SK-N-SH treated with all-trans-retinoic acid at 6 μM for 48 hours (cell line): ENCODE measurements around the gene ITPRID2.
"Not testable (repeated sequence)": the region's sequence is repeated elsewhere in the genome, so short reads cannot be mapped to it uniquely, and the experiment has no call there.

ENCODE experiments used
- ATAC-seq: fragments of 200-7000 bp; cut with Tn5 transposase; 3 replicates; pipeline ENCODE4 v1.9.1; 2020; ENCODE audit warnings: mild to moderate bottlenecking, moderate library complexity
- ARNTL ChIP-seq: fragments of 450-650 bp; formaldehyde crosslinking; IDR thresholded peaks from 2 replicates; pipeline ENCODE4 v1.5.0; 2020; ENCODE audit warnings: low read depth, mild to moderate bottlenecking, moderate library complexity, borderline replicate concordance
- BACH2 ChIP-seq: fragments of 250-450 bp; sonication (Bioruptor Pico); IDR thresholded peaks from 2 replicates; pipeline ENCODE4 v1.9.0; 2021; ENCODE audit warnings: mild to moderate bottlenecking, borderline replicate concordance
- CREB5 ChIP-seq: fragments of 250-450 bp; sonication (Bioruptor Pico); IDR thresholded peaks from 2 replicates; pipeline ENCODE4 v1.5.1; 2020; ENCODE audit warnings: low read depth, mild to moderate bottlenecking, moderate library complexity
- CSDC2 ChIP-seq: fragments of 250-450 bp; sonication (Bioruptor Pico); IDR thresholded peaks from 2 replicates; pipeline ENCODE4 v1.5.0; 2020; ENCODE audit warnings: mild to moderate bottlenecking, moderate library complexity
- CSRNP3 ChIP-seq: fragments of 250-450 bp; sonication (Bioruptor Pico); IDR thresholded peaks from 2 replicates; pipeline ENCODE4 v1.5.1; 2021; ENCODE audit warnings: mild to moderate bottlenecking, moderate library complexity
- ESRRG ChIP-seq: fragments of 250-450 bp; sonication (Bioruptor Pico); IDR thresholded peaks from 2 replicates; pipeline ENCODE4 v1.6.1; 2021; ENCODE audit warnings: mild to moderate bottlenecking
- GLIS3 ChIP-seq: fragments of 250-450 bp; sonication (Bioruptor Pico); IDR thresholded peaks from 2 replicates; pipeline ENCODE4 v1.5.0; 2020; ENCODE audit warnings: mild to moderate bottlenecking, moderate library complexity
- ISL1 ChIP-seq: fragments of 250-450 bp; sonication (Bioruptor Pico); IDR thresholded peaks from 2 replicates; pipeline ENCODE4 v2.1.2; 2022; ENCODE audit warnings: mild to moderate bottlenecking, moderate library complexity
- OSR1 ChIP-seq: fragments of 250-450 bp; sonication (Bioruptor Pico); IDR thresholded peaks from 2 replicates; pipeline ENCODE4 v1.8.0; 2022; ENCODE audit warnings: moderate library complexity, mild to moderate bottlenecking, inconsistent platforms
- PATZ1 ChIP-seq: fragments of 250-450 bp; sonication (Bioruptor Pico); IDR thresholded peaks from 2 replicates; pipeline ENCODE4 v1.8.0; 2020; ENCODE audit warnings: mild to moderate bottlenecking, moderate library complexity, borderline replicate concordance
- PPARA ChIP-seq: fragments of 250-450 bp; sonication (Bioruptor Pico); IDR thresholded peaks from 2 replicates; pipeline ENCODE4 v1.5.0; 2020; ENCODE audit warnings: mild to moderate bottlenecking, borderline replicate concordance
- RARB ChIP-seq: fragments of 250-450 bp; sonication (Bioruptor Pico); IDR thresholded peaks from 2 replicates; pipeline ENCODE4 v1.8.0; 2021; ENCODE audit warnings: mild to moderate bottlenecking, moderate library complexity
- SNAI2 ChIP-seq: fragments of 250-450 bp; sonication (Bioruptor Pico); IDR thresholded peaks from 2 replicates; pipeline ENCODE4 v1.5.0; 2020; ENCODE audit warnings: mild to moderate bottlenecking, moderate library complexity
- TCF4 ChIP-seq: fragments of 250-450 bp; sonication (Bioruptor Pico); IDR thresholded peaks from 2 replicates; pipeline ENCODE4 v1.8.0; 2021; ENCODE audit warnings: mild to moderate bottlenecking, moderate library complexity, borderline replicate concordance
- ZFP30 ChIP-seq: fragments of 450-650 bp; formaldehyde crosslinking; IDR thresholded peaks from 2 replicates; pipeline ENCODE4 v1.5.0; 2022; ENCODE audit warnings: mild to moderate bottlenecking, moderate library complexity
- ZNF70 ChIP-seq: fragments of 450-650 bp; formaldehyde crosslinking; IDR thresholded peaks from 2 replicates; pipeline ENCODE4 v1.5.0; 2020; ENCODE audit warnings: mild to moderate bottlenecking, moderate library complexity
- ZNF8 ChIP-seq: fragments of 450-650 bp; formaldehyde crosslinking; IDR thresholded peaks from 2 replicates; pipeline ENCODE4 v1.5.0; 2020; ENCODE audit warnings: mild to moderate bottlenecking, moderate library complexity
- TF ChIP-seq, protein P1 (sequence below): fragments of 250-450 bp; sonication (Bioruptor Pico); IDR thresholded peaks from 2 replicates; pipeline ENCODE4 v1.8.0; 2021; ENCODE audit warnings: low read depth, mild to moderate bottlenecking, moderate library complexity, borderline replicate concordance

Gene ITPRID2

DNA sequence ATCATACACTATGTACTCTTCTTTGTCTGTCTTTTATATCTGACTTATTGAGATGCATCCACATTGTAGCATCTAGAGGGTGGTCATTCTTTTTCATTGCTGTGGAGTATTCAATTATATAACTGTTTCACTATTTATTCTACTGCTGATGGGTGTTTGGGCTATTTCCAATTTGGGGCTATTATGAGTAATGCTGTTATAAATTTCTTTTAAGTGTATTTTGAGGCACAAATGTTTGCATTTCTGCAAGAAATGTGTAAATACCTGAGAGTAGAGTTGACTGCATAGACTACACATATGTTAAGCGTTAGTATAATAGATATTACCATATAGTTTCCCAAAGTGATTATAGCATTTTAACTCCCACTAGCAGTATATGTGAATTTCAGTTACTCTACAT is 67.2 kb downstream of the ITPRID2 start:
- no peak for ATAC-seq
- TF ChIP-seq PATZ1 (no peak), CSDC2 (CRISPR knock-in tag) (no peak), ARNTL (CRISPR knock-in tag) (no peak), OSR1 (CRISPR knock-in tag) (no peak), CREB5 (CRISPR knock-in tag) (no peak), ZFP30 (CRISPR knock-in tag) (no peak), ZNF70 (CRISPR knock-in tag) (no peak)
- TF ChIP-seq, all 23 proteins: peak for 0

DNA sequence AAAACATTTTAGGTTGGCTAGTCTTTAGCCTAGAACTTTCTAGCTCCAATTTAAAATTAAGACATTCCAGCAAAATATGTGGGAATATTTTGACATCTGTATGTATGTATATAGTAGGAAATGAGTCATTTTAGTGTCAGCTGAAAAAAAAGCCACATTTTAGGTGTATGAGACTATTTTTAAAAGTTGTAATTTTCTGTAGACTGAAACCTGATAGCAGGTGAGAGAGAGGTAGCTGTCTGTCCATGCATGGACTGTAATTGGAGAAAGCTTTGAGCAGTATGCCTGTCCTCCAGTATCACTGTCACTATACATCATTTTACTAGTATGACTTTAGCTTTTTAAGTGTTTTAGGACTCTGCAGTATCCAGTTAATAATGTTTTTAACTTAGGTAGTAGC is 68.0 kb downstream of the ITPRID2 start:
- TF ChIP-seq ZNF70 (CRISPR knock-in tag) (no peak), OSR1 (CRISPR knock-in tag) (no peak), PATZ1 (no peak), ISL1 (no peak), CSRNP3 (CRISPR knock-in tag) (no peak), TCF4 (CRISPR knock-in tag) (no peak)
- ATAC-seq = peak; percentile 72

GRCh38 chr2:181961167-181961566 is 69.6 kb downstream of the ITPRID2 start:
- ATAC-seq = not testable (repeated sequence)

GRCh38 chr2:181962142-181962541 is 70.6 kb downstream of the ITPRID2 start:
- no peak for ATAC-seq
- no peak for TF ChIP-seq ZNF8 (CRISPR knock-in tag)
- no peak for TF ChIP-seq ISL1
- no peak for TF ChIP-seq CREB5 (CRISPR knock-in tag)
- no peak for TF ChIP-seq BACH2 (CRISPR knock-in tag)
- TF ChIP-seq ZNF70 (CRISPR knock-in tag) = no peak
- no peak for TF ChIP-seq TCF4 (CRISPR knock-in tag)
- no peak for TF ChIP-seq GLIS3 (CRISPR knock-in tag)
- TF ChIP-seq CSRNP3 (CRISPR knock-in tag) = no peak
- no peak for TF ChIP-seq ZFP30 (CRISPR knock-in tag)
- TF ChIP-seq, protein P1, sequence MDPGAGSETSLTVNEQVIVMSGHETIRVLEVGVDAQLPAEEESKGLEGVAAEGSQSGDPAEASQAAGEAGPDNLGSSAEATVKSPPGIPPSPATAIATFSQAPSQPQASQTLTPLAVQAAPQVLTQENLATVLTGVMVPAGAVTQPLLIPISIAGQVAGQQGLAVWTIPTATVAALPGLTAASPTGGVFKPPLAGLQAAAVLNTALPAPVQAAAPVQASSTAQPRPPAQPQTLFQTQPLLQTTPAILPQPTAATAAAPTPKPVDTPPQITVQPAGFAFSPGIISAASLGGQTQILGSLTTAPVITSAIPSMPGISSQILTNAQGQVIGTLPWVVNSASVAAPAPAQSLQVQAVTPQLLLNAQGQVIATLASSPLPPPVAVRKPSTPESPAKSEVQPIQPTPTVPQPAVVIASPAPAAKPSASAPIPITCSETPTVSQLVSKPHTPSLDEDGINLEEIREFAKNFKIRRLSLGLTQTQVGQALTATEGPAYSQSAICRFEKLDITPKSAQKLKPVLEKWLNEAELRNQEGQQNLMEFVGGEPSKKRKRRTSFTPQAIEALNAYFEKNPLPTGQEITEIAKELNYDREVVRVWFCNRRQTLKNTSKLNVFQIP (CRISPR knock-in tag) = no peak
- TF ChIP-seq CSDC2 (CRISPR knock-in tag) = no peak
- no peak for TF ChIP-seq RARB (CRISPR knock-in tag)
- TF ChIP-seq OSR1 (CRISPR knock-in tag) = no peak
- no peak for TF ChIP-seq ARNTL (CRISPR knock-in tag)
- no peak for TF ChIP-seq SNAI2
- no peak for TF ChIP-seq PPARA (CRISPR knock-in tag)
- TF ChIP-seq ESRRG = no peak
